EL (cell line): ENCODE data around the gene CIAO3.
"Not testable (repeated sequence)": the region's sequence is repeated elsewhere in the genome, so short reads cannot be mapped to it uniquely, and the experiment has no call there.

Experiments
- DNase-seq: peaks from one replicate; pipeline ENCODE4 v3.0.0-alpha.2; 2016

Gene CIAO3

DNA sequence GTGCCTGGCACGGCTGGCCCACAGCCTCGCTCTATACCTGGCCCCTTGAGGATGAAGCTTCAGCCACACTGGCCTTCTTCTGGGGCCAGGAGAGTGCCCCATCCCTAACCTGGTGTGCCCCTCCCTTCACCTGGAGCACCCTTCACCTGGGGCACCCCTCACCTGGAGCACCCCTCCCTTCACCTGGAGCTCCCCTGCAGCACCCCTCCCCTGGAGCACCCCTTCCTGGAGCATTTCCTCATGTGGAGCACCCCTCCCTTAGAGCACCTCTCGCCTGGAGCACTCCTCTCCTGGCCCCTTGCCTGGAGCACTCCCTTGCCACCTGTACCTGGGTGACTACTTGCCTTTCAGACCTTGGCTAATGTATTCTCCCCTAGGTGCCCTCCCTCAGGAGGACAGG, 32.8 kb downstream of the CIAO3 start:
- no peak for DNase-seq

DNA sequence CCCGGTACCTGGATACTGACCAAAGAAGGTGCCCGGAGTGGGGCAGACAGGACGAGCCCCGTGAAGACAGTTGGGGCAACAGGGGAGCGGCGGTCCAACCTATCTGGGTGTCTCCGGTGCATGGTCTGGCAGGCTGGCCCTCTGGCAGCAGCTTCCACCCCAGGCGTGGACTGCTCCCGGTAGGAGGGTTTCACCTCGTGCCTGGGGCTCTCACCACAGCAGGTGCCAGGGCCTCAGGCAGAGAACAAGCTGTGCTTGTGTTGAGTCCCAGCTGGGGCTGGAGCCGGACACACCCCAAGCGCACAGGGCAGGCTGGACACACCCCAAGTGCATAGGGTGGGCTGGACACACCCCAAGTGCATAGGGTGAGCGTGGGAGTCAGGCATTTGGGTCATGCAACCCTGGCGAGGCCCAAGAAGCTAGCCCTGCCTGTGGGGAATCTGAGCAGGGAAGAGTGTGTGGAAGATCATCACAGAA, 33.7 kb downstream of the CIAO3 start:
- no peak for DNase-seq

DNA sequence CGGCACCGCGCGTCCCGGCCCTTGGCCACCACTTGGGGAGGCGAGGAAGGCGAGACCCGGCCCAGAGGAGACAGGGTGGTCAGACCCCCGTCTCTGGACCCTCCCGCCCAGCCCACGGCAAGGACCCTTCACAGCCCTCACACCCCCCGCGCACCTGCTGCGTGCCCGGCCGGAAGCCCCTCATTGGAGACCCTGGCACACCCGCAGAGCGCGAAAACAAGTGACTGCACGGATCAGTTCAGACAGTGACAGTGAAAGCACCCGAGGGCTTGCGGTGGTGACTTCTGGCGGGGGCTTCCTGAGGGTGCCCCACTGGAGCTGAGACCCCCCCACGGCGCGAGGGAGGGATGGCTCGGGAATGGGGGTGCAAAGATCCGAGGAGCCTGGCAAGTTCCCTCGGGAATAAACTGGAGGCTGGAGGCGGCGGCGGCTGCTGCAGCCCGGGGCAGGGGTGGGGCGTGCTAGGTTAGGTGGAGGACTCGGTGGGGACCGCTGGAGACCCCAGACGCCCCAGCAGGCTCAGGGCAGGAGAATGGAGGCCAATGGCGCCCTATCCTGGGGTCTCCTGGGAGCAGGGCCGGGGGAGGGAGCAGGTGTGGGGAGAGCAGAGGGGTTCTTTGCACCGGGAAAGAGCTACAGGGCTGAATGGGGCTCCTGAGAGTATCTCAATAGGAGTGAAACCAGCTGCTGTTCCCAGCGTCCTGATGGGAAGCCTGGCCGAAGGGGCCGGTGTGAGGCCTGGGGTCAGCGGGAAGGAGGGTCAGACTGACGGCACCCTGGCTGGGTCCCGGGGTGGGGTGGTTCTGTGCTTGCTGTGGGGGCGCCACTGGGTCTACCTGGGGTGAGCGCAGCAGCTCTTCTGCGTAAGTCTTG, 34.4 kb downstream of the CIAO3 start:
- DNase-seq: no peak

GRCh38 chr16:705431-706188, 35.2 kb downstream of the CIAO3 start, which contains the start of gene FBXL16:
Gene FBXL16 (minus strand): TSS chr16:705801. CDS start chr16:697405, 8,396 bp downstream.
- no peak for DNase-seq

DNA sequence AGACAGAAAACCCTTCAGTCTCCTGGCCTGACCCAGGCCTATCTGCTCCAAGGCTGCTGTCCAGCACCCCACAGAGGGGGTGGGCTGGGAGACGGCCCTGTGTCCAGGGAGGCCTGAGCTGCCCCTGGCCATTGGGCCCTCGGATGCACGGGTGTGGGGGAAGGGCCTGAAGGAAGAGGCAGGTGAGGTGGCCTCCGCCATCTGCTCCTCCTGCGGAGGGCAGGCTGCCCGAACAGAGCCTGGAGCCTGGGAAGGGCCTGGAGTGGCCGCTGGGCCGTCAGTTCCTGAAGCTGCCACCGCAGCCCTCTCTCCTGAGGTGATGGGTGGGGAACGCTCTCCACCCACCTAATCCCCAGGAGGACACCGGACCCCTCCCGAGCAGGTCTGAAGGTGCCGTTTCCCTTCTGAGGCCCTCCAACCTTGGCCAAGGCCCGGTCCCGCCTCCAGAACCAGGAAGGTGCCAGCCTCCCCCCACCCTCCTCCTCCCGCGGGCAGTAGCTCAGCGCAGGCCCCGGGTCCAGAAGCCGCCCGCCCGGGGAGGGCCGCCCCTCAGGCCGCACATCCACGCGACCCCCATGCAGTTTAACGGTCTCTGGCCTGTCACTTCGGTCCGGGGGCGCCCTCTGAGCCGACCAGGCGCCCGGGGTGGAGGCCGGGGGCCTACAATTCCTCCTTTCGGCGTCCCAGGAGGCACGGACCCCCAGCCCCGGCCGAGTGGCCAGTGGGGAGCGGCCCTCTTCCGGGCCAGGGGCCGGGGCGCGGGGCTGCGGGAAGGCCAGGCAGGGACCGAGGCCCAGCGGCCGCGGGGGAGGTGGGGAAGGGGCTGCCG, 36.0 kb downstream of the CIAO3 start:
- DNase-seq: no peak

DNA sequence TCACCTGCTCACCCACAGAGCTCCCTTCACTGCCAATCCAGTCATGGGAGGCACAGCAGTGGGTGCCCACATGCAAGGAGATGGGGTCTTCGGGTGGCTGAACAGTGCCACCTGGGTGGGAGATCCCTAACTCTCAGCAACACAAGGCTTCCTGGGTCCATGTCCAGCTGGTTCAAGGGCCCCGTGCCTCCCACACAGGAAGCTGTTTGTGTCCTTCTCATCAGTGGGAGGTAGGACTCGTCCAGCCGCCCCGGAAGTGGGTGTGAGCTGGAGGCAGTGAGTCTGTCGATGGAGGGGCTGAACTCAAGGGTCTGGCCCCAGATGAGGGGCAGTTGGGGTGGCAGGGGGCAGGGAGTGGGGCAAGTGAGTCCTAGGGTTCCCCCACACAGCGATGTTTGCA, 36.8 kb downstream of the CIAO3 start:
- DNase-seq: no peak

DNA sequence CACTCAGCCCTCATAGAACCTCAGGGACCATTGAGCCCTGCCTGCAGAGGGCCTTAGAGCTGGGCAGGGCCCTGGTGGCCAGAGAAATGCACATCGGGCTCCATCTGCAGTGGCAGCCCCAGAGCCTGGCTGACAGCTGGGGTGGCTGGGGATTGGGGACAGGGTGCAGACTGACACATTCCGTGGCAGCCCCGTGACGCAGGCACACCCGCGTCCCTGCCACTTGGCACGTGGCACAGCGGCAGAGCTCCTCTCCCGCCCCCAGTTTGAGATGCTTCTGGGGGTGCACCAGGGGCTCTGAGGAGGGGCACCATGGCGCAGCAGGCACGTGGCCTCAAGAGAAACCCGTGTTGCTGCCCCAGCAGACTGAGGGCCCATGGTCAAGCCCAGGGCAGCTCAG, 37.4 kb downstream of the CIAO3 start:
- no peak for DNase-seq

DNA sequence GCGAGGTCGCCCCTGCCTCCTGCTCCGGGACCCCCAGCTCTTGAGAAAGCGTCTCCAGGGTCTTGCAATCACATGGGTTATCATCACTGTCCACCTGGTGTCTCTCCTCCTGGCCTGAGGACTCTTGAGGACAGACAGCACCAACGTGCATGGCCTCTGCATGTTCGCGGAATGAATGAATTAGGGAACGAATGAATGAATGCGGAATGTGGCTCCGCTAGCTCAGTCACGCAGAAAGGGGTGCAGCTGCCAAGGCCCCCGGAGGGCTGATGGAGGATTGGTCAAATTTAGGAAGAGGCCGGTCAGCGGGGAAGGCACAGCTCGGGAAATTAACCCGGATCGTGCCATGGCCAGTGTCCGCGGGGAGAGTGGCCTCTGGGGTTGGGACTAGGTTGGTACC, 38.5 kb downstream of the CIAO3 start:
- no peak for DNase-seq

GRCh38 chr16:700684-701584, 39.9 kb downstream of the CIAO3 start:
- DNase-seq: no peak

GRCh38 chr16:698911-699671, 41.7 kb downstream of the CIAO3 start:
- DNase-seq: no peak

- no peak for DNase-seq
These were observed 45.3 kb downstream of the CIAO3 start for GRCh38 chr16:695355-696089.

- no peak for DNase-seq
These were observed 45.9 kb downstream of the CIAO3 start for GRCh38 chr16:694863-695354.

GRCh38 chr16:694187-694862, 46.5 kb downstream of the CIAO3 start:
- DNase-seq: no peak

DNA sequence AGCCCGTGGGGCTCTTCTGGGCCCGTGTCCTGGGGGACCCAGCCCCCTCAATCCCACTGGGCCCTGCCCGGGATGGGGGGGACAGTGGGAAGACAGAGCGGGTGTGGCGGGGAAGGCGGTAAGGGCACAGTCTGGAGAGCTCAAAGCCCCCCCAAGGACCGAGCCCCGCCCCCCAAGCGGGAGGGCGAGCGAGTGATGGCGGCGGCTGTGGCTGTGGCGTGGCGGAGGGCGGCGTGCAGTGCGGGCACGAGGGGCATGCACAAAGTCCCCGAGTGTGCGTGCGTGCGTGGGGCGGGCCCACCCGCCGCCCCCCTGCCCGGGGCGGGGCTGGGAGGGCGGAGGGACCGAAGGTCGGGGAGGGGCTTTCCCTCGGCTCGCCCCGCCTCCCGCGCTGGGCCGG, 47.0 kb downstream of the CIAO3 start:
- DNase-seq: no peak

- no peak for DNase-seq
These were observed 47.4 kb downstream of the CIAO3 start for GRCh38 chr16:693364-693763.

- DNase-seq: no peak
These were observed 48.3 kb downstream of the CIAO3 start for GRCh38 chr16:692356-693108.

- not testable (repeated sequence) for DNase-seq
These were observed 49.6 kb downstream of the CIAO3 start for GRCh38 chr16:691242-691641.

DNA sequence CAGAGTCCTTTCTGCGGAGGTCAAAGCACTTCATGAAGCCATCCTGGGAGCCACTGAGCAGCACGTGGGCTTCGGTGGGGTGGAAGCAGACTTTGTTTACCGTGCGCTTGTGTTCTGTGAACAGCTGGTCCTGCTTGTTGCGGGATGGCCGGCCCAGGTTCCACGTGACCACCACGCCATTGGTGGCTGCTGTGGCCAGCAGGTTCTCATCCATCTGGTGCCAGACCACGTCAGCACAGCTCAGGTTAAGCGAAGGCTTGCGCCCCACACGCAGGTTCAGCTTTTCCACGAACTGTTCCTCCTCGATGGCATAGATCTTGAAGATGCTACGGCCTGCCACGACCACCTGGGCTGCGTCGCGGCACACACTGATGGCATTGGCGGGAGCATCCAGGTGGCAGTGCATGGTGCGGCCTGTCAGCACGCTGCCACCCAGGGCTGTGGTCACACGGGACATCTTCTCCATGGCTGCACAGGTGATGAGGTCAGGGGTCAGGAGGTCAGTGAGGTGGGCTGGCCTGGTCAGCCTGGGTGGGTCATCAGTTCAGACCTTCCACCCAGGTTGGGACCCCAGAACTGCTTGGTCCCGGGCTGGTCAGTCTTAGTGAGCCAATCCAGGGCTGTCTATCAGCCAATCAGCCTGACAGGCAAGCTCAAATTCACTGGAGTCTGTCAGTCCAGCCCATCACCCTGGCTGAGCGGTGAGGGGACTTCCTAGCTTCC, 51.5 kb downstream of the CIAO3 start:
- DNase-seq: no peak
